Subcutaneous adipose tissue (tissue), 4 donors: ENCODE results near the gene DNAH10. TPM values are rescaled to one million over a fixed set of nuclear protein-coding genes. Genes with fewer than 3 reads are reported as not detected.

Experiments used
- CTCF ChIP-seq: fragments of 450-650 bp; IDR thresholded peaks from one replicate; pipeline ENCODE4 v1.5.1; 2016; ENCODE audit warnings: low read depth, mild to moderate bottlenecking, control low read depth, antibody characterized with exemption, moderate library complexity
- total RNA-seq, 4 donors: library from RNA; depleted of rRNA; stranded (reverse); fragments of >200 nt; gene quantifications; one replicate each; pipeline ENCODE4 v1.1.0, GENCODE V29; 2016

Gene DNAH10
- total RNA-seq, 4 donors from 2014 or later: under 0.01 to 0.19 (median 0.08) TPM

- TF ChIP-seq CTCF: no peak
Observed at GRCh38 chr12:123903301-123904065, 141.4 kb downstream of the DNAH10 start.

GRCh38 chr12:123905319-123905925 is 143.3 kb downstream of the DNAH10 start:
- no peak for TF ChIP-seq CTCF

- TF ChIP-seq CTCF: no peak
Observed at GRCh38 chr12:123906711-123907420, 144.8 kb downstream of the DNAH10 start.

GRCh38 chr12:123907726-123908476 is 145.8 kb downstream of the DNAH10 start:
- no peak for TF ChIP-seq CTCF

GRCh38 chr12:123908884-123909725 is 147.0 kb downstream of the DNAH10 start:
- TF ChIP-seq CTCF: no peak

GRCh38 chr12:123910057-123910456 is 148.0 kb downstream of the DNAH10 start:
- no peak for TF ChIP-seq CTCF
